ENCODE data around the gene PLAC8L1.

DNA sequence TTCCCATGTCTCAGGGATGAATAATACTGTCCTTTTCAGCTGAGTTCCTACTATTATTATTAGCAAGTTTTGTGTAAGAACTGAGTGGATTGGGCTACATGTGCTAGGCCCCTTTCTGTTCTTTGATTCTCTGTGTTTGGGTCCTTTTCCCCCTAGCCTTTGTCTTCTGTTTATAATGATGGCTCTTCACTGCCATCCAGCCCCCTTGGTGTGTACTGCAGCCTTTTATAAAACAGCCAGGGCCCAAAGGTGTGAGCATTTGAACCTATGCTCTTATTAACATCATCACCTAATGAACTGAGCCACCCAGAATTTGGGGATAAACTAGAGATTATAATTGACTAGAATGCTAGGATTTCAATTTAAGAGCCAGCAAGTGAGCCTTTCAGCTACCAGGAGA is 52.6 kb downstream of the PLAC8L1 start:
- TF ChIP-seq, protein P1, sequence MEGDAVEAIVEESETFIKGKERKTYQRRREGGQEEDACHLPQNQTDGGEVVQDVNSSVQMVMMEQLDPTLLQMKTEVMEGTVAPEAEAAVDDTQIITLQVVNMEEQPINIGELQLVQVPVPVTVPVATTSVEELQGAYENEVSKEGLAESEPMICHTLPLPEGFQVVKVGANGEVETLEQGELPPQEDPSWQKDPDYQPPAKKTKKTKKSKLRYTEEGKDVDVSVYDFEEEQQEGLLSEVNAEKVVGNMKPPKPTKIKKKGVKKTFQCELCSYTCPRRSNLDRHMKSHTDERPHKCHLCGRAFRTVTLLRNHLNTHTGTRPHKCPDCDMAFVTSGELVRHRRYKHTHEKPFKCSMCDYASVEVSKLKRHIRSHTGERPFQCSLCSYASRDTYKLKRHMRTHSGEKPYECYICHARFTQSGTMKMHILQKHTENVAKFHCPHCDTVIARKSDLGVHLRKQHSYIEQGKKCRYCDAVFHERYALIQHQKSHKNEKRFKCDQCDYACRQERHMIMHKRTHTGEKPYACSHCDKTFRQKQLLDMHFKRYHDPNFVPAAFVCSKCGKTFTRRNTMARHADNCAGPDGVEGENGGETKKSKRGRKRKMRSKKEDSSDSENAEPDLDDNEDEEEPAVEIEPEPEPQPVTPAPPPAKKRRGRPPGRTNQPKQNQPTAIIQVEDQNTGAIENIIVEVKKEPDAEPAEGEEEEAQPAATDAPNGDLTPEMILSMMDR (IDR thresholded peaks at IDR 0.05; ENCODE audit: insufficient read depth, low read depth, low read length) = peak; percentile 28
- TF ChIP-seq EZH2 (IDR thresholded peaks at IDR 0.05; ENCODE audit: insufficient read depth, low read length) = no peak
